MM.1S (cell line): ENCODE data around the gene FIGLA.
"Not testable (repeated sequence)": the region's sequence is repeated elsewhere in the genome, so short reads cannot be mapped to it uniquely, and the experiment has no call there.

Source experiments
- DNase-seq: peaks from one replicate; pipeline ENCODE4 v3.0.0-alpha.2; 2015
- H2AFZ ChIP-seq: fragments of 300-600 bp; sonication (generic); 2 replicates; pipeline ENCODE4 v1.6.0; 2016; ENCODE audit warnings: antibody characterized with exemption, low read length
- H3F3A ChIP-seq: fragments of 300-600 bp; sonication (generic); 2 replicates; pipeline ENCODE4 v1.6.1; 2016; ENCODE audit warnings: mild to moderate bottlenecking, antibody characterized with exemption, low read length, moderate library complexity, mixed read lengths; ENCODE audit not compliant: insufficient read depth
- H3K27ac ChIP-seq: fragments of 300-600 bp; sonication (generic); 2 replicates; pipeline ENCODE4 v1.5.1; 2016; ENCODE audit warnings: mild to moderate bottlenecking, low read length
- H3K27me3 ChIP-seq: fragments of 300-600 bp; sonication (generic); replicated peaks from 2 replicates; pipeline ENCODE4 v1.6.0; 2016; ENCODE audit warnings: low read length; ENCODE audit not compliant: insufficient read depth
- H3K36me3 ChIP-seq: fragments of 300-600 bp; sonication (generic); replicated peaks from 2 replicates; pipeline ENCODE4 v1.6.1; 2016; ENCODE audit warnings: mild to moderate bottlenecking, low read length, mixed read lengths; ENCODE audit not compliant: insufficient read depth
- H3K4me1 ChIP-seq: fragments of 300-600 bp; sonication (generic); 2 replicates; pipeline ENCODE4 v1.6.1; 2016; ENCODE audit warnings: low read length, mixed read lengths
- H3K4me2 ChIP-seq: fragments of 300-600 bp; sonication (generic); 2 replicates; pipeline ENCODE4 v1.6.0; 2016; ENCODE audit warnings: low read depth, low read length
- H3K4me3 ChIP-seq: fragments of 300-600 bp; sonication (generic); 2 replicates; pipeline ENCODE4 v1.5.1; 2016; ENCODE audit warnings: low read length, mixed read lengths
- H3K79me2 ChIP-seq: fragments of 300-600 bp; sonication (generic); 2 replicates; pipeline ENCODE4 v1.6.1; 2016; ENCODE audit warnings: mixed run types, low read length, mixed read lengths
- H3K9ac ChIP-seq: fragments of 300-600 bp; sonication (generic); 2 replicates; pipeline ENCODE4 v1.6.1; 2016; ENCODE audit warnings: low read length, mixed read lengths
- H3K9me2 ChIP-seq: fragments of 300-600 bp; sonication (generic); replicated peaks from 2 replicates; pipeline ENCODE4 v1.6.1; 2016; ENCODE audit warnings: mild to moderate bottlenecking, low read length, mixed read lengths; ENCODE audit not compliant: insufficient read depth
- H3K9me3 ChIP-seq: fragments of 300-600 bp; sonication (generic); replicated peaks from 2 replicates; pipeline ENCODE4 v1.6.1; 2016; ENCODE audit warnings: mild to moderate bottlenecking, low read length, mixed read lengths; ENCODE audit not compliant: insufficient read depth
- H4K20me1 ChIP-seq: fragments of 300-600 bp; sonication (generic); 2 replicates; pipeline ENCODE4 v1.6.1; 2016; ENCODE audit warnings: mild to moderate bottlenecking, low read length, moderate library complexity, mixed read lengths; ENCODE audit not compliant: insufficient read depth
- CTCF ChIP-seq: fragments of 300-600 bp; sonication (generic); IDR thresholded peaks from 2 replicates; pipeline ENCODE4 v1.5.1; 2016; ENCODE audit warnings: antibody characterized with exemption, low read length, mixed read lengths
- EZH2 ChIP-seq: fragments of 300-600 bp; sonication (generic); optimal IDR thresholded peaks from 2 replicates; pipeline ENCODE3; 2017; ENCODE audit warnings: low read depth, mild to moderate bottlenecking, antibody characterized with exemption, low read length, mixed read lengths
- EZH2phosphoT487 ChIP-seq: fragments of 300-600 bp; sonication (generic); IDR thresholded peaks from 2 replicates; pipeline ENCODE4 v1.6.1; 2018; ENCODE audit warnings: antibody characterized with exemption, low read length

The FIGLA gene

GRCh38 chr2:70801607-70802263, 11.3 kb upstream of the FIGLA start:
- no peak overlapping the region for H3K4me2 ChIP-seq
- H3K27ac ChIP-seq: no peak overlapping the region
- no peaks in the 10 kb centered on the region for H3K36me3 ChIP-seq
- no peaks in the 10 kb centered on the region for H3K79me2 ChIP-seq
- no peak overlapping the region for H3K9ac ChIP-seq
- H3K9me2 ChIP-seq: no peaks in the 10 kb centered on the region
- no peaks in the 10 kb centered on the region for H3K4me1 ChIP-seq
- H3F3A ChIP-seq: no peaks in the 10 kb centered on the region
- H4K20me1 ChIP-seq: no peaks in the 10 kb centered on the region
- H2AFZ ChIP-seq: no peak overlapping the region
- H3K27me3 ChIP-seq: no peaks in the 10 kb centered on the region
- no peak for DNase-seq
- TF ChIP-seq EZH2phosphoT487 (no peak), CTCF (no peak), EZH2 (no peak)
- no peak overlapping the region for H3K4me3 ChIP-seq
- no peaks in the 10 kb centered on the region for H3K9me3 ChIP-seq

- no peak for DNase-seq
Observed at GRCh38 chr2:70799706-70800105, 9.3 kb upstream of the FIGLA start.

GRCh38 chr2:70797996-70798395, 7.6 kb upstream of the FIGLA start:
- not testable (repeated sequence) for DNase-seq, H3K9me2 ChIP-seq, H3K4me1 ChIP-seq, H4K20me1 ChIP-seq, H2AFZ ChIP-seq, H3K4me2 ChIP-seq, H3K9ac ChIP-seq, H3K4me3 ChIP-seq, H3K79me2 ChIP-seq, H3K9me3 ChIP-seq, H3F3A ChIP-seq, H3K36me3 ChIP-seq, H3K27me3 ChIP-seq, H3K27ac ChIP-seq

More at GRCh38 chr2:70799706-70800105, 9.3 kb upstream of the FIGLA start:
- Histone ChIP-seq H3K4me3 (no peak overlapping the region), H3K36me3 (no peaks in the 10 kb centered on the region), H3K4me1 (no peaks in the 10 kb centered on the region), H3K27me3 (no peaks in the 10 kb centered on the region), H3K9me2 (no peaks in the 10 kb centered on the region), H3K9me3 (no peaks in the 10 kb centered on the region), H3K4me2 (no peak overlapping the region), H3K27ac (no peak overlapping the region), H3K79me2 (no peaks in the 10 kb centered on the region), H3K9ac (no peak overlapping the region), H2AFZ (no peak overlapping the region), H4K20me1 (no peaks in the 10 kb centered on the region), H3F3A (no peaks in the 10 kb centered on the region)
- no peak for TF ChIP-seq EZH2
- no peak for TF ChIP-seq EZH2phosphoT487
- no peak for TF ChIP-seq CTCF

GRCh38 chr2:70797506-70797905, 7.1 kb upstream of the FIGLA start:
- H3K27me3 ChIP-seq: no peaks in the 10 kb centered on the region
- H3K27ac ChIP-seq: no peak overlapping the region
- H3F3A ChIP-seq: no peaks in the 10 kb centered on the region
- H3K79me2 ChIP-seq: no peaks in the 10 kb centered on the region
- no peaks in the 10 kb centered on the region for H3K9me2 ChIP-seq
- H4K20me1 ChIP-seq: no peaks in the 10 kb centered on the region
- H3K4me2 ChIP-seq: no peak overlapping the region
- no peaks in the 10 kb centered on the region for H3K36me3 ChIP-seq
- H3K9ac ChIP-seq: no peak overlapping the region
- H3K4me1 ChIP-seq: no peaks in the 10 kb centered on the region
- H3K4me3 ChIP-seq: no peak overlapping the region
- TF ChIP-seq EZH2phosphoT487 (no peak), CTCF (no peak), EZH2 (no peak)
- H3K9me3 ChIP-seq: no peaks in the 10 kb centered on the region
- no peak for DNase-seq
- H2AFZ ChIP-seq: no peak overlapping the region
